Ramos (cell line): Measurements from ENCODE around the gene TMLHE.
"Not testable (repeated sequence)": the region's sequence is repeated elsewhere in the genome, so short reads cannot be mapped to it uniquely, and the experiment has no call there.

Experiments used
- in situ Hi-C: fragments of 300-500 bp; cut with MboI; formaldehyde crosslinking; loops from one replicate; pipeline ENCODE4 v1.14.3; 2022; ENCODE audit warnings: low sequenced_read_pairs; ENCODE audit not compliant: unreplicated experiment

Gene TMLHE

GRCh38 chrX:155514225-155514624 is 98.5 kb downstream of the TMLHE start:
- in situ Hi-C loops: no loop called here

DNA sequence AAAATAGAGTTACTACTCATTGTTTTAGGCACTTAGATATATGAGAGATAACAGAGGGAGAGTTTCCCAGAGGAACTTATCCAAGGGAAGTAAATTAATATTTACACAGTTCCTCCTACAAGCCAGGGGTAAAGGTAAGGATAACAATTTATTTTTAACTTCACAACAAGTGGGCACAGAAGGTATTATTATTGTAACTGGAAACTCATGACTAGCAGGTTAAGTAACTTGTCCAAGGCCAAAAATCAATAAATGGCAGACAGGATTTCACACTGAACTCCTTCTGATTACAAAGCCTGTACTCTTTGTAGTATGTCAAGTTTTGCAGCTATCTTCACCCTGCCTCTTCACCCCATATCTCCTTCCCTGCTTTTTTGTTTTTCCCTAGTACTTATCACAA is 107.5 kb downstream of the TMLHE start:
- in situ Hi-C loops: no loop called here

DNA sequence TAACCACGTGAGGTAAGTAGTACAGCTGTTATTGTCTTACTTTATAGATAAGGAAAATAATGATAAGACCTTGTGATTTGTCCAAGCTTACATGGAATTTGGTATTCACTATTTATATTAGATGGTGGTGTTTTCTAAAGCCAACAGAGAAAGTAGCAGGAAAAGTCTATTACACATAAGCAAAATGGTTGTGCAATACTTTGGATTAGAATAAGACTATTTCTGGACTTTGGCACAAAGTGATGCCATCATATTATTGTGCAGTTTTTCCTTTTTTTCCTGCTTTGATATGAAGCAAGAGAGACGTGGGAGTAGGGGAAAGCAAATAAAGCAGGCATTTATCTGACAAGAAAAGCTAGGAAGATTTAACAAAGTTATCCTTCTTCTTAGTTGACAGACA is 117.6 kb downstream of the TMLHE start:
- in situ Hi-C loops: not testable (repeated sequence)

GRCh38 chrX:155491421-155491820 is 121.3 kb downstream of the TMLHE start:
- in situ Hi-C loops: not testable (repeated sequence)

GRCh38 chrX:155477136-155477535 is 135.6 kb downstream of the TMLHE start:
- in situ Hi-C loops: not testable (repeated sequence)

- in situ Hi-C loops: not testable (repeated sequence)
These were observed 146.3 kb downstream of the TMLHE start for GRCh38 chrX:155466269-155466938.

DNA sequence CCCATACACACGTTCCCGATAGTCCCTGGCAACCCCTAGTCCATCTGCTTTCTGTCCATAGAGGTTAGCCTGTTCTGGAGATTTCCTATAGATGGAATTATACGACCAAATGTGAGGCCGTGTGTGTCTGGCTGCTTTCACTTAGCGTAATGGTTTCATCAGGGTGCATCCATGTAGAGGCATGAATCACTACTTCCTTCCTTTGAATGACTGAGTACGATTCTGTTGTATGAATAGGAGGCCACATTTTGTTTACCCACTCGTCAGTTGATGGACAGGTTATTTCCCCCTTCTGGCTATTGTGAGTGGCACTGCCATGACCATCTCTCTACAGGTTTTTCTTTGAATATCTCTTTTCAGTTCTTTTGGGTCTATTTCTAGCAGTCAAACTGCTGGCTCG is 152.3 kb downstream of the TMLHE start:
- in situ Hi-C loops: not testable (repeated sequence)

GRCh38 chrX:155458471-155458870 is 154.3 kb downstream of the TMLHE start, which contains the start of gene F8A3:
TSS of gene F8A3 (minus strand) at chrX:155458620. CDS start at chrX:155458600, 20 bp downstream.
- in situ Hi-C loops: not testable (repeated sequence)

DNA sequence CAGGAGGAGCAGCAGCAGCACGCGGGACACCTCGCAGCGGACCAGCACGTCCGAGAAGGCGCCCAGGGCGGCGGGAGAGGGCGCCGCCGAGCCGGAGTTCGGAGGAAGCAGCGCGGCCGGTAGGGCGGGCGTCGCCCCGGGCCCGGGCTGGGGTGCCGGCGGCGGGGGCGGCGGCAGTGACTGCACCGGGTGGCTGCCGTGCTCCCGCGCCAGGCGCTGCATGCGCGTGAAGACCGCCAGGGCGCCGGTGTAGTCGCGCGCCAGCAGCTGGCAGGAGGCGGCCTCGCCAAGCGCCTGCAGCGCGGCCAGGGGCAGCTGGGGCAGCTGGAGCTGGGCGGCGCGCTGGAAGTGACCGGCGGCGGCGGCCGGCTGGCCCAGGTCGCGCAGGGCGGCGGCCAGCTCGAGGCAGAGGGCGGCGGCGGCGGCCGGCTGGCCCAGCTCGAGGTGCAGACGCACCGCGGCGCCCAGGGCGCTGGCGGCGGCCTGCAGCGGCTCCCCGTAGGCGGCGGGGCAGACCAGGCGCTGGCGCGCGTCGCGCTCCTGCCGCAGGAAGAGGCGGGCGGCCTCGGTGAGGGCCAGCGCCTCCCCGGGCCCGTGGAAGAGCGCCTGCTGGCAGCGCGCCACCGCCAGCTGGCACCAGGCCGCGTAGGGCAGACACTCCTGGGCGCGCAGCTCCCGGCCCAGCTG is 154.8 kb downstream of the TMLHE start:
- in situ Hi-C loops: not testable (repeated sequence)

GRCh38 chrX:155441097-155441496 is 171.7 kb downstream of the TMLHE start:
- in situ Hi-C loops: no loop called here
